ENCODE data around the gene NPFFR2.
"Not testable (repeated sequence)": the region's sequence is repeated elsewhere in the genome, so short reads cannot be mapped to it uniquely, and the experiment has no call there.

Gene NPFFR2

GRCh38 chr4:72144241-72144640 lies 112.4 kb downstream of the NPFFR2 start:
- H3K36me3 ChIP-seq (ENCODE audit: insufficient read depth, low read length) = 0 out of 2 replicates have a peak, but pooled peaks cover 6% of the 10 kb centered on the region
- H3K9ac ChIP-seq (ENCODE audit: low read depth, low read length) = no peak overlapping the region
- H3K9me3 ChIP-seq (ENCODE audit: control insufficient read depth, insufficient read depth, low read length) = peaks cover 4% of the 10 kb centered on the region; the same call in 1 of the 2 replicates
- H3K4me1 ChIP-seq (ENCODE audit: insufficient read depth, low read length) = no peaks in the 10 kb centered on the region

DNA sequence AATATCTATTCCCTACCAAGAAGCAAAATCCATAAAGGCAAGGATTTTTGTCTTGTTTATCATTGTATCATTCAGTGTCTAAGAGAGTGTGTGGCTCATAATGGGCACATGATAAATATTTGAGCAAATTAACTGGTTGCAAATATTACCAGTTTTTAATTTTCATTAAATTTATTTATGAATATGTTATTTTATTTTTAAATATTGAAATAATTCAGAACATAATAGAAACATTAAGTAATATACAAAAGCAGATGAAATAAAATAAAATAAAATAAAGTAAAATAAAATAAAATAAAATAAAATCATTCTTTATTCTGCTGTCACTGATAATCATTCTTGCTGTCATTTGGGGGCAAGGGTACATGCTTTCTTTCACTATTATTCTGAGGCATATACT lies 120.9 kb downstream of the NPFFR2 start:
- H3K36me3 ChIP-seq (ENCODE audit: insufficient read depth, low read length) = 0 out of 2 replicates have a peak, but pooled peaks cover 3% of the 10 kb centered on the region
- H3K9ac ChIP-seq (ENCODE audit: low read depth, low read length) = no peak overlapping the region
- peaks cover 18% of the 10 kb centered on the region; the same call in 1 of the 2 replicates for H3K4me1 ChIP-seq (ENCODE audit: insufficient read depth, low read length)
- H3K9me3 ChIP-seq (ENCODE audit: control insufficient read depth, insufficient read depth, low read length) = peaks cover 6% of the 10 kb centered on the region; the same call in 1 of the 2 replicates

DNA sequence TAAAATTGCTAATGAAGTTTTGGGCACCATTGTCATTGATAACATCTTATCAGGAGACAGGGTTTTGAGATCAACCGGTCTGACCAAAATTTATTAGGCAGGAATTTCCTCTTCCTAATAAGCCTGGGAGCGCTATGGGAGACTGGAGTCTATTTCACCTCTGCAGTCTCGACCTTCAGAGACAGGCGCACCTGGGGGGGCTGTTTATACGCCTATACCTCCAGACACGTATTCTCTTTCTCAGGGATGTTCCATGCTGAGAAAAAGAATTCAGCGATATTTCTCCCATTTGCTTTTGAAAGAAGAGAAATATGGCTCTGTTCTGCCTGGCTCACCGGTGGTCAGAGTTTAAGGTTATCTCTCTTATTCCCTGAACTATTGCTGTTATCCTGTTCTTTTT lies 121.8 kb downstream of the NPFFR2 start:
- not testable (repeated sequence) for H3K36me3 ChIP-seq (ENCODE audit: insufficient read depth, low read length); H3K9me3 ChIP-seq (ENCODE audit: control insufficient read depth, insufficient read depth, low read length); H3K9ac ChIP-seq (ENCODE audit: low read depth, low read length)
- peaks cover 18% of the 10 kb centered on the region; the same call in 1 of the 2 replicates for H3K4me1 ChIP-seq (ENCODE audit: insufficient read depth, low read length)

- H3K9ac ChIP-seq (ENCODE audit: low read depth, low read length); H3K9me3 ChIP-seq (ENCODE audit: control insufficient read depth, insufficient read depth, low read length); H3K36me3 ChIP-seq (ENCODE audit: insufficient read depth, low read length); H3K4me1 ChIP-seq (ENCODE audit: insufficient read depth, low read length): not testable (repeated sequence)
These were observed 137.5 kb downstream of the NPFFR2 start for GRCh38 chr4:72169285-72169684.

DNA sequence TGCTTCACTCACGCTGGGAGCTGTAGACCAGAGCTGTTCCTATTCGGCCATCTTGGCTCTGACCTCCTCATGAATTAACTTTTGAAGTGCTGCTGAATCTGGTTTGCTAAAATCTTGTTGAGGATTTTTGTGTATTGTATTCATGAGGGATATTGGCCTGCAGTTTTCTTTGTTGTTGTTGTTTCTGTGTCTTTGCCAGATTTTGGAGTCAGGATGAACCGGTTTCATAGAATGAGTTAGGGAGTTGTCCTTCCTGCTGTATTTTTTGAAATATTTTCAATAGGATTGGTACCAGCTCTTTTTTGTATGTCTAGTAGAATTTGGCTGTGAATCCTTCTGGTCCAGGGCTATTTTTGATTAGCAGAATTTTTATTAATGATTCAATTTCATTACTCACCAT lies 138.1 kb downstream of the NPFFR2 start:
- H3K9me3 ChIP-seq (ENCODE audit: control insufficient read depth, insufficient read depth, low read length) = peaks cover 8% of the 10 kb centered on the region; the same call in 1 of the 2 replicates
- no peak overlapping the region for H3K9ac ChIP-seq (ENCODE audit: low read depth, low read length)
- H3K4me1 ChIP-seq (ENCODE audit: insufficient read depth, low read length) = no peaks in the 10 kb centered on the region
- H3K36me3 ChIP-seq (ENCODE audit: insufficient read depth, low read length) = no peaks in the 10 kb centered on the region

DNA sequence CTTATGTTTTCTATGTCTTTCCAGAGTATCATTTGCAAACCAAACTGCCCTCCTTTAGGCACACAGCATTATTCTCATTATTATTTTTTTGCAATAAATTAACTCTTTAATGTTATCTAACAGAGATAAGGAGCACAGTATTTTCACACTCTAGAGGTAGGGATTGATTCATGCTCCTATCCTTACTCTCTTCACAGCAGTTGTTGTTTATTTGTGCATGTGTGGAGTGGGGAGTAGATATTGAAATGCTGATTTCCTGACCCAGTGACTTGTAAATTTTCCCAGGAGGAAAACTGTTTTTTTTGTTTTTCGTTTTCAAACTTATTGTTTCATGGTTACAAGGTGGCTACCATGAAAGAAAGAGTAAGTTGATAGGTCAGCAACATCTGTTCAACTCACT lies 140.0 kb downstream of the NPFFR2 start:
- no peak overlapping the region for H3K9ac ChIP-seq (ENCODE audit: low read depth, low read length)

DNA sequence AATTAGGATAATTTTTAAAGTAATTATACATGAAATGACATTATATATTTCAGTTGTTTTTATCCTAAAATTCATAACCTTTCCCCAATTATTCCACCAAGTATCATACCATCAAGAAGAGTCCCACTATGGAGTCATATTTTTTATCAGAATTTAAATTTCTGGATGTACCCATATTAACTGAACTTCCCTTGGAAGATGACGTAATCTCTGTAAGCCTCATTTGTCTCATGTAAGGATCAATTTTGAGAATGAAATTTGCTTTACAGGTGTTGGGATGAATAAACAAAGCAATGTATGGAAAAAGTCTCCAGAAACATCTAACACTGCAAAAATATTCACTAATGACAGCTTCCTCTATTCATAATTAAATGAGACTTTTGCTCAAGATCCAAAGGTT lies 147.5 kb downstream of the NPFFR2 start:
- Histone ChIP-seq H3K9ac (ENCODE audit: low read depth, low read length) (no peak overlapping the region), H3K36me3 (ENCODE audit: insufficient read depth, low read length) (no peaks in the 10 kb centered on the region), H3K9me3 (ENCODE audit: control insufficient read depth, insufficient read depth, low read length) (no peaks in the 10 kb centered on the region), H3K4me1 (ENCODE audit: insufficient read depth, low read length) (no peaks in the 10 kb centered on the region)

More for the DNA sequence above, 140.0 kb downstream of the NPFFR2 start:
- Histone ChIP-seq H3K4me1 (ENCODE audit: insufficient read depth, low read length) (no peaks in the 10 kb centered on the region), H3K36me3 (ENCODE audit: insufficient read depth, low read length) (no peaks in the 10 kb centered on the region), H3K9me3 (ENCODE audit: control insufficient read depth, insufficient read depth, low read length) (peaks cover 8% of the 10 kb centered on the region; the same call in 1 of the 2 replicates)

GRCh38 chr4:72186714-72187113 lies 154.9 kb downstream of the NPFFR2 start:
- Histone ChIP-seq H3K4me1 (ENCODE audit: insufficient read depth, low read length) (peaks cover 3% of the 10 kb centered on the region; the same call in 1 of the 2 replicates), H3K9me3 (ENCODE audit: control insufficient read depth, insufficient read depth, low read length) (no peaks in the 10 kb centered on the region), H3K36me3 (ENCODE audit: insufficient read depth, low read length) (no peaks in the 10 kb centered on the region), H3K9ac (ENCODE audit: low read depth, low read length) (no peak overlapping the region)

- Histone ChIP-seq H3K36me3 (ENCODE audit: insufficient read depth, low read length) (no peaks in the 10 kb centered on the region), H3K4me1 (ENCODE audit: insufficient read depth, low read length) (no peaks in the 10 kb centered on the region), H3K9ac (ENCODE audit: low read depth, low read length) (no peak overlapping the region), H3K9me3 (ENCODE audit: control insufficient read depth, insufficient read depth, low read length) (0 out of 2 replicates have a peak, but pooled peaks cover 5% of the 10 kb centered on the region)
These were observed 162.2 kb downstream of the NPFFR2 start for GRCh38 chr4:72194046-72194445.

DNA sequence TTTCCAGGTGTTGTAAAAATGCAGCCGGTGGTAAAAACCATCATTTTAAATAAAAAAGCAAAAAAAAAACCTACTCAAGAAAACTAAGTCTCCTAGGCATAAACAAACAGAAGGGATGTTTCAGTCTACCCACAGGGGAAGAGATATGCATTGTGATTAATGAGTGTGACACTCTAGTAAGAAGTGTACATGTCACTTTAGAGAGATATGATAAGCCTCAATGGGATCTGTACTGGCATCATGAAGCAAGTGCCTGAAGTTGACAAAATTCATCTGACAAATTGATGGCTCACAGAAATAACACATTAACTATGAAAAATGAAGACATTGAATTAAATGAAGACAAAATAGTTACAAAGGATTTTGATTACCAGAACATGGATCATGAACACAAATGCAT lies 162.7 kb downstream of the NPFFR2 start:
- H3K9ac ChIP-seq (ENCODE audit: low read depth, low read length) = no peak overlapping the region
- H3K36me3 ChIP-seq (ENCODE audit: insufficient read depth, low read length) = no peaks in the 10 kb centered on the region
- H3K9me3 ChIP-seq (ENCODE audit: control insufficient read depth, insufficient read depth, low read length) = 0 out of 2 replicates have a peak, but pooled peaks cover 5% of the 10 kb centered on the region
- H3K4me1 ChIP-seq (ENCODE audit: insufficient read depth, low read length) = no peaks in the 10 kb centered on the region

Measured in ES-I3 (cell line).